NT2/D1 (cell line): ENCODE results near the gene COA3.

Experiments
- SUZ12 ChIP-seq: IDR thresholded peaks from 2 replicates; pipeline ENCODE4 v1.6.1; 2011; ENCODE audit not compliant: insufficient read length, insufficient read depth; ENCODE audit errors: extremely low read depth
- YY1 ChIP-seq: IDR thresholded peaks from 2 replicates; pipeline ENCODE4 v1.6.1; 2011; ENCODE audit not compliant: insufficient read length, insufficient read depth
- ZNF274 ChIP-seq: IDR thresholded peaks from 2 replicates; pipeline ENCODE4 v1.6.1; 2011; ENCODE audit warnings: mild to moderate bottlenecking, low read depth, low read length

DNA sequence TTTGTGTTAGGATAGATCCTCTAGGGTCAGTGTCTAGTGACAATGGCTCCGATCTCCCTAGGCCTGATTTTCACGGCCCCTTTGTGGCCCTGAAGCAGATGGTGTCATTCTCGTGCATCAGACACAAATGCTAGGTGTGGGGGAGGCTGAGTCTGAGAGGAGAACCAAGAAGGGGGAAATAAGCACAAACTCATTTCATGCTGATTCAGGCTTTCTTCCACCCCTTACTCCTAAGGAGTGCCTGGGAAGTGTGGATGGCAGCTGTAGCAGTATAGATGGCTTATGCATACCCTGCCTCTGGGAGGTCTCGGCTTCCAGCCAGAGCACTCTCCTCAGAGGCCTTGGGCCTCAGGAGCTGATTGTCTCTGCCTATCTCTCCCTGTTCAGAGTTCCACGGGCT lies 19.9 kb downstream of the COA3 start:
- no peak for TF ChIP-seq SUZ12
- TF ChIP-seq ZNF274: no peak
- no peak for TF ChIP-seq YY1
